Left colon (tissue), 2 donors: ENCODE measurements around the gene PCDHA2. TPM values are rescaled to one million over a fixed set of nuclear protein-coding genes. Genes with fewer than 3 reads are reported as not detected.

Source experiments
- total RNA-seq, 2 donors: library from RNA; stranded (reverse); fragmentation: NEBNext Ultra II Directional; extraction: Animal tissue kit (Norgen Biotek cat#: 25700); gene quantifications; one replicate each; pipeline ENCODE4 v1.2.1, GENCODE V29; 2021
- donor health status: DM: no; HTN: no; CAD: no.
- donor health status: DM: yes; HTN: yes; CAD: no.

Gene PCDHA2
- total RNA-seq, 2 donors from 2014 or later, result not detected

Other genes starting within 250 kb of the PCDHA2 start
- 10 to 100 TPM; 27.2 to 32.9 TPM for gene EIF4EBP3, start 247.2 kb upstream of the PCDHA2 start, total RNA-seq
- gene SRA1, start 237.4 kb upstream of the PCDHA2 start, total RNA-seq, result 10 to 100 TPM; 25.1 to 39.0 TPM
- 10 to 100 TPM; 19.6 to 26.5 TPM for gene APBB3, start 230.3 kb upstream of the PCDHA2 start, total RNA-seq
- gene SLC35A4, start 230.0 kb upstream of the PCDHA2 start, total RNA-seq, result 100 to 1,000 TPM in 1 of 2 donors, 10 to 100 TPM in 1; 89.7 to 121 TPM
- gene CD14, start 161.7 kb upstream of the PCDHA2 start, total RNA-seq, result 10 to 100 TPM; 35.5 to 65.7 TPM
- gene TMCO6, start 155.4 kb upstream of the PCDHA2 start, total RNA-seq, result 10 to 100 TPM; 11.4 to 16.1 TPM
- 10 to 100 TPM; 88.1 to 89.3 TPM for gene NDUFA2, start 147.2 kb upstream of the PCDHA2 start, total RNA-seq
- 10 to 100 TPM; 60.4 to 77.4 TPM for gene IK, start 147.0 kb upstream of the PCDHA2 start, total RNA-seq
- gene WDR55, start 129.9 kb upstream of the PCDHA2 start, total RNA-seq, result 10 to 100 TPM; 38.2 to 46.3 TPM
- gene DND1, start 121.3 kb upstream of the PCDHA2 start, total RNA-seq, result 1 to 10 TPM in 1 of 2 donors, under 1 TPM in 1; 0.78 to 1.0 TPM
- 10 to 100 TPM; 48.6 to 53.7 TPM for gene HARS1, start 103.5 kb upstream of the PCDHA2 start, total RNA-seq
- 10 to 100 TPM; 37.6 to 38.9 TPM for gene HARS2, start 103.4 kb upstream of the PCDHA2 start, total RNA-seq
- gene ZMAT2, start 94.4 kb upstream of the PCDHA2 start, total RNA-seq, result 10 to 100 TPM; 41.4 to 49.9 TPM
- not detected for gene PCDHA1, start 8.7 kb upstream of the PCDHA2 start, total RNA-seq
- gene PCDHA3, start 6.2 kb downstream of the PCDHA2 start, total RNA-seq, result under 1 TPM; 0.06 to 0.28 TPM
- 1 to 10 TPM in 1 of 2 donors, under 1 TPM in 1; 0.39 to 1.1 TPM for gene PCDHA4, start 12.2 kb downstream of the PCDHA2 start, total RNA-seq
- under 1 TPM; 0.06 to 0.09 TPM for gene PCDHA5, start 26.8 kb downstream of the PCDHA2 start, total RNA-seq
- under 1 TPM; 0.22 to 0.31 TPM for gene PCDHA6, start 33.1 kb downstream of the PCDHA2 start, total RNA-seq
- gene PCDHA7, start 39.4 kb downstream of the PCDHA2 start, total RNA-seq, result under 1 TPM; 0.17 to 0.27 TPM
- not detected for gene PCDHA8, start 46.3 kb downstream of the PCDHA2 start, total RNA-seq
- gene PCDHA9, start 53.5 kb downstream of the PCDHA2 start, total RNA-seq, result under 1 TPM; 0.08 to 0.15 TPM
- under 1 TPM; 0.20 to 0.24 TPM for gene PCDHA10, start 61.0 kb downstream of the PCDHA2 start, total RNA-seq
- under 1 TPM; 0.08 to 0.09 TPM for gene PCDHA11, start 74.1 kb downstream of the PCDHA2 start, total RNA-seq
- under 1 TPM; 0.08 to 0.18 TPM for gene PCDHA12, start 80.5 kb downstream of the PCDHA2 start, total RNA-seq
- gene PCDHA13, start 87.3 kb downstream of the PCDHA2 start, total RNA-seq, result under 1 TPM in 1 of 2 donors, not detected in 1; 0.12 TPM
- gene PCDHAC1, start 131.4 kb downstream of the PCDHA2 start, total RNA-seq, result under 1 TPM; 0.15 to 0.28 TPM
- gene PCDHAC2, start 171.6 kb downstream of the PCDHA2 start, total RNA-seq, result under 1 TPM; 0.47 to 0.58 TPM